GM12878 (cell line): Measurements from ENCODE around the gene UQCR11. TPM values are rescaled to one million over a fixed set of nuclear protein-coding genes. Genes with fewer than 3 reads are reported as not detected.

Source experiments
- ATAC-seq: fragments of 200-7000 bp; cut with Tn5 transposase; 3 replicates; pipeline ENCODE4 v1.9.1; 2020; ENCODE audit warnings: mild to moderate bottlenecking, moderate library complexity
- BruUV-seq: library from RNA; stranded (reverse); fragments of 400-500 nt; replicated peaks from 2 replicates; lab custom pipeline; 2021; lab: Mats Ljungman, UMichigan
- CTCF ChIA-PET: fragments of 300-600 bp; sonication (Branson Sonifier 250); formaldehyde crosslinking; extraction: SDS; loops from one replicate; lab custom pipeline; 2021; ENCODE audit warnings: inconsistent platforms; lab: Yijun Ruan, JAX
- POLR2A ChIA-PET: fragments of 350-600 bp; formaldehyde crosslinking; extraction: SDS; loops from one replicate; lab custom pipeline; 2021; ENCODE audit warnings: inconsistent platforms; lab: Charles Lee
- RAD21 ChIA-PET: fragments of 300-600 bp; sonication (Branson Sonifier 250); formaldehyde crosslinking; loops from one replicate; lab custom pipeline; 2023; ENCODE audit warnings: antibody characterized with exemption; ENCODE audit not compliant: unreplicated experiment; lab: Charles Lee
- SMC1A ChIA-PET: fragments of 300-600 bp; sonication (Branson Sonifier 250); formaldehyde crosslinking; loops from one replicate; lab custom pipeline; 2023; ENCODE audit not compliant: unreplicated experiment, uncharacterized antibody; lab: Charles Lee
- DNase-seq: peaks from one replicate; pipeline ENCODE4 v3.0.0-alpha.2; 2011; ENCODE audit warnings: low read depth, low spot score
- FAIRE-seq: peaks from 3 replicates; lab custom pipeline; 2011; peaks lifted over from hg19 to GRCh38; lab: Jason Lieb, UNC
- H2AFZ ChIP-seq: 2 replicates; pipeline ENCODE4 v1.6.0; 2011; ENCODE audit warnings: low read depth, low read length, control low read depth; ENCODE audit not compliant: control insufficient read depth
- H3K27ac ChIP-seq: 2 replicates; pipeline ENCODE4 v1.5.1; 2011; ENCODE audit warnings: control low read depth; ENCODE audit not compliant: control insufficient read depth, insufficient read depth
- H3K27me3 ChIP-seq, 2 experiments: replicated peaks in 1 of 2; 2 replicates each; pipeline versions ENCODE4 v1.6.0 to v1.6.1; 2011; ENCODE audit warnings: low read length in 1 of 2; ENCODE audit not compliant: control insufficient read depth in 2 of 2, insufficient read depth in 2 of 2
- H3K36me3 ChIP-seq, 2 experiments: 2 replicates each; pipeline ENCODE4 v1.5.1; 2011; ENCODE audit warnings: low read length in 1 of 2; ENCODE audit not compliant: control insufficient read depth in 2 of 2, insufficient read depth in 2 of 2
- H3K4me1 ChIP-seq: 2 replicates; pipeline ENCODE4 v1.6.1; 2011; ENCODE audit warnings: mild to moderate bottlenecking, low read length, moderate library complexity, mixed read lengths; ENCODE audit not compliant: control insufficient read depth, insufficient read depth
- H3K4me2 ChIP-seq: 2 replicates; pipeline ENCODE4 v1.6.0; 2011; ENCODE audit warnings: control low read depth; ENCODE audit not compliant: control insufficient read depth, insufficient read depth
- H3K4me3 ChIP-seq: fragments of 200-600 bp; sonication (generic); 2 replicates; pipeline ENCODE4 v1.5.1; 2016
- H3K79me2 ChIP-seq: 2 replicates; pipeline ENCODE4 v1.6.0; 2011; ENCODE audit warnings: low read length; ENCODE audit not compliant: control insufficient read depth, insufficient read depth
- H3K9ac ChIP-seq: 2 replicates; pipeline ENCODE4 v1.8.0; 2011; ENCODE audit warnings: low read length, control low read depth, mixed read lengths; ENCODE audit not compliant: control insufficient read depth, insufficient read depth
- H3K9me3 ChIP-seq: replicated peaks from 3 replicates; pipeline ENCODE4 v1.5.1; 2011; ENCODE audit warnings: mild to moderate bottlenecking, low read length; ENCODE audit not compliant: control insufficient read depth, insufficient read depth
- H4K20me1 ChIP-seq: 2 replicates; pipeline ENCODE4 v1.6.0; 2011; ENCODE audit not compliant: control insufficient read depth, insufficient read depth
- ATF7 ChIP-seq: fragments of 450-650 bp; IDR thresholded peaks from 2 replicates; pipeline ENCODE4 v1.6.1; 2016; ENCODE audit warnings: low read depth, mild to moderate bottlenecking
- CBX3 ChIP-seq: fragments of 200-600 bp; sonication (generic); IDR thresholded peaks from 2 replicates; pipeline ENCODE4 v1.6.1; 2016; ENCODE audit warnings: low read depth, borderline replicate concordance
- CBX5 ChIP-seq: sonication (generic); IDR thresholded peaks from 2 replicates; pipeline ENCODE4 v1.6.1; 2016; ENCODE audit warnings: low read depth, moderate library complexity, mild to moderate bottlenecking, inconsistent platforms
- EP300 ChIP-seq, 2 experiments: fragments of 150-350 bp in 1 of 2; IDR thresholded peaks; 2 replicates each; pipeline ENCODE4 v1.6.1; 2011 to 2012; ENCODE audit warnings: low read depth in 2 of 2, low read length in 2 of 2, borderline replicate concordance in 1 of 2, improper control_type of control experiment in 1 of 2, inconsistent platforms in 1 of 2; ENCODE audit not compliant: control insufficient read depth in 1 of 2
- HSF1 ChIP-seq: fragments of 150-350 bp; IDR thresholded peaks from 2 replicates; pipeline ENCODE4 v1.6.1; 2014; ENCODE audit warnings: mild to moderate bottlenecking, low read depth, low read length
- KLF5 ChIP-seq: fragments of 450-650 bp; IDR thresholded peaks from 2 replicates; pipeline ENCODE4 v1.6.1; 2014; ENCODE audit warnings: mild to moderate bottlenecking; ENCODE audit not compliant: partially characterized antibody
- MEF2A ChIP-seq: IDR thresholded peaks from 2 replicates; pipeline ENCODE4 v1.6.1; 2011; ENCODE audit warnings: low read depth, mild to moderate bottlenecking, low read length, moderate library complexity; ENCODE audit not compliant: insufficient read depth
- MLLT1 ChIP-seq: fragments of 450-650 bp; IDR thresholded peaks from 2 replicates; pipeline ENCODE4 v1.6.1; 2016; ENCODE audit warnings: mild to moderate bottlenecking
- MTA3 ChIP-seq: IDR thresholded peaks from 2 replicates; pipeline ENCODE4 v1.6.1; 2012; ENCODE audit warnings: low read length, inconsistent platforms, borderline replicate concordance
- MXI1 ChIP-seq: fragments of 150-350 bp; IDR thresholded peaks from 2 replicates; pipeline ENCODE4 v1.6.1; 2011; ENCODE audit warnings: low read depth, mild to moderate bottlenecking, inconsistent platforms, low read length, improper control_type of control experiment
- MYB ChIP-seq: fragments of 150-350 bp; IDR thresholded peaks from 2 replicates; pipeline ENCODE4 v1.6.1; 2014; ENCODE audit warnings: mild to moderate bottlenecking, low read depth, low read length, borderline replicate concordance
- NKRF ChIP-seq: fragments of 450-650 bp; conservative IDR thresholded peaks from 2 replicates; pipeline ENCODE4 v1.6.1; 2017; ENCODE audit warnings: mild to moderate bottlenecking, moderate library complexity
- STAT1 ChIP-seq: fragments of 450-650 bp; conservative IDR thresholded peaks from 2 replicates; pipeline ENCODE4 v1.6.1; 2014; ENCODE audit warnings: antibody characterized with exemption, mild to moderate bottlenecking
- TCF12 ChIP-seq: IDR thresholded peaks from 2 replicates; pipeline ENCODE4 v1.6.1; 2011; ENCODE audit warnings: low read depth, mild to moderate bottlenecking, low read length
- WGBS: methylation state at CpG from one replicate; pipeline ENCODE4 v1.1.6; 2016; ENCODE audit warnings: low lambda C conversion rate; ENCODE audit not compliant: insufficient replicate concordance, insufficient coverage; ENCODE audit errors: missing lambda C conversion rate; 5-methylcytosine and 5-hydroxymethylcytosine counted together
- in situ Hi-C: fragments of 300-500 bp; cut with MboI; formaldehyde crosslinking; loops from 9 replicates; pipeline ENCODE4 v1.14.3; 2018; ENCODE audit warnings: mixed read lengths
- intact Hi-C: fragments of 100-400 bp; cut with micrococcal nuclease; formaldehyde crosslinking; loops from one replicate; pipeline ENCODE4 v1.14.2; 2022; ENCODE audit not compliant: unreplicated experiment
- polyA plus RNA-seq, 11 experiments: library from polyadenylated mRNA; depleted of rRNA in 4 of 11; unstranded in 6 of 11; stranded (reverse) in 5 of 11; fragments of >200 nt; fragmentation: Nextera tagmentation in 4 of 11; fragmentation: Illumina TruSeq in 1 of 11; extraction: Ambion mirVana in 4 of 11; extraction: Trizol in 1 of 11; gene quantifications; 1 replicate in 1 of 11; 2 replicates in 10 of 11; pipeline versions ENCODE4 v1.2.1 to v1.2.3, GENCODE V29; 2011 to 2016; ENCODE audit warnings: inconsistent platforms in 2 of 11, missing spikeins in 2 of 11, low read depth in 1 of 11
- total RNA-seq, 4 experiments: library from RNA; depleted of rRNA in 3 of 4; stranded (reverse); fragments of >200 nt in 3 of 4; fragmentation: Illumina TruSeq in 1 of 4; extraction: Trizol in 1 of 4; gene quantifications; 2 replicates each; pipeline versions ENCODE4 v1.2.1 to v1.2.3, GENCODE V29; 2013 to 2021

The UQCR11 gene
- total and polyA plus RNA-seq, 10 of the 15 experiments (the other 5 are each of a cell fraction or from before 2014, with no cell fraction given): 28.6 to 586 (median 193) TPM

- ChIA-PET SMC1A (no interaction called here), CTCF (interaction anchor here (1.1 to 1.6 kb wide), 2 partner anchors 18 to 63 kb away, joined by 3 to 6 read pairs; no protein-coding TSS in a partner anchor), POLR2A (interaction anchor here (1.4 kb wide), 1 partner anchor 11 kb away, joined by 5 read pairs; no protein-coding TSS in a partner anchor), RAD21 (no interaction called here)
- in situ Hi-C loops: no loop called here
- no peak for TF ChIP-seq MTA3
- no peak for TF ChIP-seq CBX3
- no peak for TF ChIP-seq CBX5
- TF ChIP-seq MYB: no peak
- TF ChIP-seq MXI1: no peak
- no peak for TF ChIP-seq KLF5
- TF ChIP-seq MEF2A: no peak
- no peak for TF ChIP-seq MLLT1
- no peak for TF ChIP-seq STAT1
- TF ChIP-seq ATF7: no peak
- no peak for TF ChIP-seq HSF1
- TF ChIP-seq NKRF: no peak
- no peak for TF ChIP-seq TCF12
- TF ChIP-seq EP300 (IDR thresholded peaks at IDR 0.05; ENCODE audit: borderline replicate concordance in 1 of 2, control insufficient read depth in 1 of 2, low read depth in 2 of 2, low read length in 2 of 2): no peak
- H2AFZ ChIP-seq: no peak overlapping the region
- peaks cover 29% of the 10 kb centered on the region for H3K79me2 ChIP-seq
- FAIRE-seq (no peak), ATAC-seq (no peak), DNase-seq (no peak)
- 84% methylated on average over 18 of the region's 18 CpGs for WGBS
- peaks cover 0 to 3% of the 10 kb centered on the region in 2 experiments; a peak in 2 of 4 replicates for H3K36me3 ChIP-seq
- H3K4me1 ChIP-seq: peaks cover 11% of the 10 kb centered on the region
- no peak overlapping the region for H3K4me2 ChIP-seq
- no peak overlapping the region for H3K4me3 ChIP-seq
- no peak overlapping the region for H3K27ac ChIP-seq
- H3K27me3 ChIP-seq: no peaks in the 10 kb centered on the region
- intact Hi-C loops: no loop called here
- no peaks in the 10 kb centered on the region for H4K20me1 ChIP-seq
- no peak overlapping the region for H3K9ac ChIP-seq
- H3K9me3 ChIP-seq: no peaks in the 10 kb centered on the region
- BruUV-seq: no TSS peak
These were observed 49.0 kb upstream of the UQCR11 start for GRCh38 chr19:1654178-1654792.
